Type B pancreatic cell (in vitro differentiated cells): ENCODE data around the gene KLF12. TPM values are rescaled to one million over a fixed set of nuclear protein-coding genes. Genes with fewer than 3 reads are reported as not detected.

Experiments used
- DNase-seq: peaks from one replicate; pipeline ENCODE4 v3.0.0; 2021; ENCODE audit warnings: mixed read lengths; ENCODE audit not compliant: unreplicated experiment; ENCODE audit errors: extremely low spot score
- H3K27ac Mint-ChIP-seq: 2 replicates; pipeline ENCODE4 v1.8.0; 2021; ENCODE audit warnings: mild to moderate bottlenecking, mixed read lengths
- H3K27me3 Mint-ChIP-seq: 2 replicates; pipeline ENCODE4 v1.8.0; 2021; ENCODE audit warnings: mixed read lengths
- H3K36me3 Mint-ChIP-seq: 2 replicates; pipeline ENCODE4 v1.8.0; 2021; ENCODE audit warnings: mixed read lengths
- H3K4me1 Mint-ChIP-seq: one replicate; pipeline ENCODE4 v1.8.0; 2021; ENCODE audit warnings: mixed read lengths; ENCODE audit not compliant: unreplicated experiment
- H3K4me3 Mint-ChIP-seq: 2 replicates; pipeline ENCODE4 v1.8.0; 2021; ENCODE audit warnings: mild to moderate bottlenecking, mixed read lengths
- H3K9me3 Mint-ChIP-seq: 2 replicates; pipeline ENCODE4 v1.8.0; 2021; ENCODE audit warnings: mixed read lengths
- total RNA-seq: library from RNA; stranded (reverse); gene quantifications from 2 replicates; pipeline ENCODE4 v1.2.1, GENCODE V29; 2021; ENCODE audit warnings: low replicate concordance
- TF ChIP-seq, protein P1 (sequence below): fragments of 200-600 bp; sonication (generic); conservative IDR thresholded peaks from 2 replicates; pipeline ENCODE4 v1.5.0; 2021; ENCODE audit warnings: antibody characterized with exemption, mild to moderate bottlenecking

Gene KLF12
- total RNA-seq, 1 donor from 2014 or later = 30.2 TPM

DNA sequence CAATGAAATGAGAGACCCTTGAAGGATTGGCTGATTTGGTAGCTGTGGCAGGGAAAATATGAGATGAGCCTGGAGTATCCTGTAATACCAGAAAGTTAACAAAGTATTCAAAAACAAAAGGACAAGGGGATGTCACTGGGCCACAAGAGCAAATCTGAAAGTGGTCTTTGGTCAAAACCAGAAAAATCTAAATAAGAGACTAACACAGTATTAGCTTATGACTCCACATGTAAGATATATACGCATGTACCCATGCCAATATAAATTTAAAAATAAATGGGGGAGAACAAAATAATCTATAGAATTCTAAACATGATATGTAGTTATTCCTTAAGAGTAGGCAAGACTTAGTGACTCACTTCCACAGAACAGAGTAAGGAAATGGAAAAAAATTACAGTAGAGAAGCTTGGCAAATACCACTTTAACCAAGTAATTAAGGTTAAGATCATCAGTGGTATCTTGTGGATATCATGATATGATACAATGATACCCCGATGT, 16.9 kb downstream of the KLF12 start:
- TF ChIP-seq, protein P1, sequence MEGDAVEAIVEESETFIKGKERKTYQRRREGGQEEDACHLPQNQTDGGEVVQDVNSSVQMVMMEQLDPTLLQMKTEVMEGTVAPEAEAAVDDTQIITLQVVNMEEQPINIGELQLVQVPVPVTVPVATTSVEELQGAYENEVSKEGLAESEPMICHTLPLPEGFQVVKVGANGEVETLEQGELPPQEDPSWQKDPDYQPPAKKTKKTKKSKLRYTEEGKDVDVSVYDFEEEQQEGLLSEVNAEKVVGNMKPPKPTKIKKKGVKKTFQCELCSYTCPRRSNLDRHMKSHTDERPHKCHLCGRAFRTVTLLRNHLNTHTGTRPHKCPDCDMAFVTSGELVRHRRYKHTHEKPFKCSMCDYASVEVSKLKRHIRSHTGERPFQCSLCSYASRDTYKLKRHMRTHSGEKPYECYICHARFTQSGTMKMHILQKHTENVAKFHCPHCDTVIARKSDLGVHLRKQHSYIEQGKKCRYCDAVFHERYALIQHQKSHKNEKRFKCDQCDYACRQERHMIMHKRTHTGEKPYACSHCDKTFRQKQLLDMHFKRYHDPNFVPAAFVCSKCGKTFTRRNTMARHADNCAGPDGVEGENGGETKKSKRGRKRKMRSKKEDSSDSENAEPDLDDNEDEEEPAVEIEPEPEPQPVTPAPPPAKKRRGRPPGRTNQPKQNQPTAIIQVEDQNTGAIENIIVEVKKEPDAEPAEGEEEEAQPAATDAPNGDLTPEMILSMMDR = no peak
- no peak overlapping the region for H3K27ac Mint-ChIP-seq
- peaks cover 37% of the 10 kb centered on the region for H3K36me3 Mint-ChIP-seq
- no peak overlapping the region for H3K4me3 Mint-ChIP-seq
- no peaks in the 10 kb centered on the region for H3K27me3 Mint-ChIP-seq
- DNase-seq = no peak
- H3K4me1 Mint-ChIP-seq = peaks cover 6% of the 10 kb centered on the region
- peaks cover 12% of the 10 kb centered on the region for H3K9me3 Mint-ChIP-seq

DNA sequence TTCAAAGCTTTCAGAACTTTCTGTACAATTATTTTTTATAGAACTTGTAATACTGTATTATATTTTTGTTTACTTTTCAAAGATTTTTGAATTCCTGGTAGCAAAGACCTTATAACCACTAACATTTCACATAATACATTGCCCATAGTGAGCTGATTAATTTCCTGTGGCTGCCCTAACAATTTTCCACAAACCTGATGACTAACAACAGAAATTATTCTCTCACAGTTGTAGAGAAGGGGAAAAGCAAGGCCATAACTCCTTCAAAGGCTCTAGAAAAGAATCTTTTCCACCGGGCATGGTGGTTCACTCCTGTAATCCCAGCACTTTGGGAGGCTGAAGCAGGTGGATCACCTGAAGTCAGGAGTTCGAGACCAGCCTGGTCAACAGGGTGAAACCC, 19.1 kb downstream of the KLF12 start:
- Mint-ChIP-seq H3K4me3 (no peak overlapping the region), H3K27ac (no peak overlapping the region), H3K27me3 (no peaks in the 10 kb centered on the region), H3K4me1 (peaks cover 12% of the 10 kb centered on the region), H3K36me3 (peaks cover 39% of the 10 kb centered on the region), H3K9me3 (peaks cover 15% of the 10 kb centered on the region)
- TF ChIP-seq, protein P1 = no peak
- DNase-seq = no peak

DNA sequence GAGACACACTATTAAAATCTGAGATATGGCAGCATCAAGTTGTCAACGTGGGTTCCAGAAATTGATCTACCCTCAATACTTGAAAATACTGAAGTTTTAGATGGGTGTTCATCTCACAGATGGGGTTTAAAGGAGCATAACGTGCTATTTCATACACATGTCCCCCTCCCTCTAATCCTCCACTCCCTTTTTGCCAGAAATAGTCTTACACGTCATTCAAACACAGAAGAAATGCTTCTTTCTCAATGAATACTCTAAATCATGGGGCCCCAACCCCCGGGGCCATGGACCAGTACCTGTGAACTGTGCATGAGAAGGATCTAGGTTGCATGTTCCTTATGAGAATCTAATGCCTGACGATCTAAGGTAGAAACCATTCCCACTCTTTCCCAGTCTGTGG, 19.6 kb downstream of the KLF12 start:
- Mint-ChIP-seq H3K4me1 (peaks cover 17% of the 10 kb centered on the region), H3K27me3 (no peaks in the 10 kb centered on the region), H3K27ac (no peak overlapping the region), H3K4me3 (no peak overlapping the region), H3K36me3 (peaks cover 38% of the 10 kb centered on the region), H3K9me3 (peaks cover 17% of the 10 kb centered on the region)
- TF ChIP-seq, protein P1 = no peak
- DNase-seq = no peak

DNA sequence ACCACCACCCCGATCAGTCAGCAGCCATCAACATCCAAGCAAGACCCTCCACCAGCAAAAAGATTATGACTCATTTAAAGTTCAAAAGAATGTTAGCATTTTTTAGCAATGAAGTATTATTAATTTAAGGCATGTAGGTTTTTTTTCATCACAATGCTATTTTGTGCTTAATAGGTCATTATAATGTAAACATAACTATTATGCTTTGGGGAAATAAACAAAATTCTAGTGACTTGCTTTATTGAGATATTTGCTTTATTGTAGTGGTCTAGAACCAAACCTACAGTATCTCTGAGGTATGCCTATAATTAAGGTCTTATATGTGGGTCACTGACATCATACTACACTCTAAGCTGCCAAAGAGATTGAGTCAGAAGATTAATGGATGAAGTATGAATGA, 20.0 kb downstream of the KLF12 start:
- H3K4me1 Mint-ChIP-seq = peaks cover 18% of the 10 kb centered on the region
- H3K27me3 Mint-ChIP-seq = no peaks in the 10 kb centered on the region
- no peak for DNase-seq
- no peak overlapping the region for H3K4me3 Mint-ChIP-seq
- H3K9me3 Mint-ChIP-seq = peaks cover 12% of the 10 kb centered on the region
- TF ChIP-seq, protein P1 = no peak
- H3K27ac Mint-ChIP-seq = no peak overlapping the region
- peaks cover 34% of the 10 kb centered on the region for H3K36me3 Mint-ChIP-seq

- Mint-ChIP-seq H3K4me1 (peaks cover 18% of the 10 kb centered on the region), H3K9me3 (peaks cover 17% of the 10 kb centered on the region), H3K4me3 (no peak overlapping the region), H3K36me3 (peaks cover 27% of the 10 kb centered on the region), H3K27ac (no peak overlapping the region), H3K27me3 (no peaks in the 10 kb centered on the region)
- DNase-seq = no peak
- TF ChIP-seq, protein P1 = no peak
These were observed 22.0 kb downstream of the KLF12 start for GRCh38 chr13:74111901-74112824.
